GM18861 (cell line): ENCODE data around the gene CACNG4.
"Not testable (repeated sequence)": the region's sequence is repeated elsewhere in the genome, so short reads cannot be mapped to it uniquely, and the experiment has no call there.

Experiments
- ATAC-seq: cut with Tn5 transposase; IDR thresholded peaks from one replicate; pipeline ENCODE4 v1.9.1; 2021; ENCODE audit not compliant: unreplicated experiment

CACNG4 gene

DNA sequence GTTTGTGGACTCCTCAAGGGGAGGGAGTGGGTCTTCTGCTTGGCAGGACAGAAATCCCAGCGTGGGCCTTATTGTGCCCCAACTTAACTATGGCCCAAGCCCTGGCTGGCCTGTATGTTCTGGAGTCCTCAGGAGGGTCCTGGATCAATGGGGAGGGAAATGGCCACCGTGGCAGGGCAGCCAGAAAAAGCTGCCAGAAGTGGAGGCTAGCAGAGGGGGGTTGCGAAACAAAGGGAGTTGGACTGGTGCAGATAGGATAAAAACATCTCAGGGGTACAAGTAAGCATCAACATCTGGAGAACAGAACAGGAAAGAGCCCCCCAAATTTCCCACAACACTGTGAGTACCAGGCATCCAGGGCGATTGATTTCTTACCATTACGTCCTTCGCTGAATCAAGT is 76.1 kb downstream of the CACNG4 start:
- no peak for ATAC-seq

GRCh38 chr17:67041119-67041518 is 76.6 kb downstream of the CACNG4 start:
- not testable (repeated sequence) for ATAC-seq

DNA sequence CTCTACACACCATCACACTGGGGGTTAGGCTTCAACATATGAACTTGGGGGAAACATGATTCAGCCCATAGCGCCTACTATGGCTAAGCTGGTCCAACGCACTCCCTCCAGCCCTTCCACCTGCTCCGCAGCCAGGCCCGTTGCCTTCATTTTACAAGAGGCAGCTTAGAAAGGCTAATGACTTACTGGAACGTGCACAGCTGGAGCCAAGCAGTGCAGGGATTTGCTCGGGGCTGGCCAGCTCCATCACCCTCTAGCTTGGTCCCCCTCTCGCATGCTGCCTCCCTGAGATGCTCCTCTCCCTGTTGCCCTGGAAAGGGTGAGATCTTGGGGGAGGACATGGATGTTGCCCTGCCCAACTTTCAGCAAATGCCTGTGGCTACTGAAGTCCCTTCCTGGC is 77.0 kb downstream of the CACNG4 start:
- ATAC-seq, result no peak

DNA sequence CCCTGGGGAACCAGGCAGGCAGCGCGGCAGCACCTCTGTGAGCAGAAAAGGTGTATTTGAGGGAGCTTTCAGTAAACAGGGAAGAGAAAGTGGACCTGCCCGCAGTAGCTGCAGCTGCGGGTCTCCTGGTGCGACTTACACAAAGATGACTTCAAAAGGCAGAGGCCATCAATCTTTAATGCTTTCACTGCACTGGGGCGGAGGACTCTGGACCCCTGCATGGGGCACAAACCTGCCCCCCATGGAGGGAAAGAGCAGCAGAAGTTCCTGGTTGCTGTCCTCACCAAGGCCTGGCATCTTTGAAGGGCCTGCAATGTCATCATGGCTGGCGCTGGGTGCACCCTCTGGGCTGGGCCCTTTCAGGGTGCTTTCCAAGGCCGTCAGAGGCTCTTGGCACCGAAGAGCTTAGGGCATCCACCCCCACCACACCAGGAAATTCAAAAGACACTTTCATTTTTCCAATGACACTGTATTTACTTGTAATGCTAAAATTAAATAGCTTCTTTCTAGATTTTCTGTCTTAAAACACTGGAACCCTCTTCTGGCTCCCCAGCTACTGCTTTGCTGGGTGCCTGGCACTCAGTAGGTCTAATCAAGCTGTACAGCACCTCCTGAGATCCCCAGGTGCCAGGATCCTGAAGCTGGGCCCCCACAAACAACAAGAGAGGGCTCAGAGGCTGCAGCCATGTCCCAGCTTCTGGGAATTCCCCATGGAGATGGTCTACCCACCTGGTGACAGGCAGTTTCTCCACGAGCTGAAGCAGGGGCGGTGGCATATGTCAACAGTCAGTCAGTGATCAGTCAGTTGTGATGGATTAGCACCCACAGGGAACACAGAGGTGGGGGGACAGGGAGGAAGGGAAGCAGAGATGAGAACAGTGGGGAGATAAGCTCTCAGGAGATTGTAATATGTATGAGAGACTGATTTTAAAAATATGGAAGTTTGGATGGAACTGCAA is 77.7 kb downstream of the CACNG4 start:
- no peak for ATAC-seq

- ATAC-seq, result no peak
Measured at GRCh38 chr17:67043283-67043682, 78.8 kb downstream of the CACNG4 start.

DNA sequence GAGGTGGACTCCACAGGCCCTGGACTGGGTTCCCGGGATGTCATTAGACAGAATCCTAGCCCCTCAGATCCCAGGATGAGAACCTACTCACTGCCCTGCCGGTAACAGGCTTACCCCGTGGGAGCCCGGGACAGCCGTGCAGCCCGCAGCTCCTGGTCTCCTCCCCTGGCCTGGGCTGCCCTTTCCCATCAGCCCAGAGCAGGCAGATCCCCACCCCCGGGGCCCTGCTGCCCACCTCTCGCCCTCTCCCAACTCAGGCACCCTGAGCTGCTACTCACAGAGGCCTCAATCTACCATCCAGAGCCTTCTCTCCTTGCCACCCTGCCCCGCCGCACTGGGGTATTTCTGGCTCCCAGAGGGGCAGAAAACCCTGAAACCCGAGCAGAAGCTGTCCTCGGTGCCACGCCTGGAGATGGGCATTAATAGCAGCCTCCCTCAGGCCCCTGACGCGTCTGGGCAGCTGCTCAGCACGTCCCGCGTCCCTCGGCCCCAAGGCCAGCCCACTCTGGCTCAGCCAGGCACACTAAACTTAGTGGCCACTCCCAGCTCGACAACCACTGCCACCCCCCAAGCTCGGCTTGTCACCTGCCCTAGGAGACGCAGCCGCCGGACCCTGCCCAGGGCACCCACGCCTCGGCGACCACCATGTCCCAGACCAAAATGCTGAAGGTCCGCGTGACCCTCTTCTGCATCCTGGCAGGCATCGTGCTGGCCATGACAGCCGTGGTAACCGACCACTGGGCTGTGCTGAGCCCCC is 79.7 kb downstream of the CACNG4 start, which contains the start of gene CACNG1:
Gene CACNG1, plus strand, starts transcription at position 539 of the 757 bp plus-strand sequence. Its CDS starts 107 bp downstream, at position 646.
- no peak for ATAC-seq

DNA sequence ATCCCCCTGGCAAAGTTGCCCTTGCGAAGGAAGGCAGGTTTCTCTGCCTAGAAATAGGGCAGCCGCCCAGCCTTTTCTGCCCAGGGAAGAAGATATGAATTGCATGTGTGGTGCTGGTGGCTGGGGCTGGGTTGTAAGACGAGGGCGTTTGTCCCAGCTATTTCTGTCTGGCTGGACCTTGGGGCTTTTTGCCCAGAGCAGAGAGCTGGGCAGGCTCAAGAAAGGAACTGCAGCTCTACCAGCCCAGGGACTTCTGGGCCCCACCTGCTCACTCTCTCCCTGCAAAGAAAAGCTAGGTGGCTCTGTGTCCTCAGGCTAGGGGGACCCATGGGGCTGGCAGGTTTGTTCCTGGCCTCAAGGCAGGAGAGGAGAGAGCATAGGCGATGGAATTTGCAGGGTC is 80.4 kb downstream of the CACNG4 start:
- ATAC-seq, result no peak

GRCh38 chr17:67046398-67046797 is 81.9 kb downstream of the CACNG4 start:
- no peak for ATAC-seq

GRCh38 chr17:67047382-67047781 is 82.9 kb downstream of the CACNG4 start:
- no peak for ATAC-seq

DNA sequence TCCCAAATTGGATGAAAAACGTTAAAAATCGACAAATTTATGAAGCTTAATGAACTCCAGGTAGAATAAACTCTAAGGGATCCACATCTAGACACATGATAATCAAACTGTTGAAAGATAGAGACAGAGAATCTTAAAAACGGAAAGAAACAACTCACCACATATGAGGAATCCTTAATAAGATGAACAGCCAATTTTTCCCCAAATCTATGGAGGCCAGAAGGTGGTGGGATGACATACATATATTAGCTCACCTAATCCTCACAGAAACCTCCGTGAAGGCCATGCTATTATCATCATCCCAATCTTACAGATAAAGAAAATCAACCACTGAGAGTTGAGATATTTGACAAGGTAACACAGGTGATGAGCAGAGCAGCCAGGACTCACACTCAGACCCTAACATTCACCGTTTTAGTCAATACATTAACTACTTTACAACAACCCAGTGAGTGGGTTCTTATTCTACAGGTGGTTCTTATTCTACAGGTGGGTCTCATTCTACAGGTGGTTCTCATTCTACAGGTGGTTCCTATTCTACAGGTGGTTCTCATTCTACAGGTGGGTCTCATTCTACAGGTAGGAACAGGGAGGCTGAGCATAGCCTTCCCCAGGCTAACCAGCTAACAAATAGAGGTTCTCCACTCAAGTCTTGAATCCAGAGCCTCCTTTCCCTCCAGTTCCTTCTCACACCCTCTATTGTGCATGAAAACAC is 84.7 kb downstream of the CACNG4 start:
- ATAC-seq, result no peak

DNA sequence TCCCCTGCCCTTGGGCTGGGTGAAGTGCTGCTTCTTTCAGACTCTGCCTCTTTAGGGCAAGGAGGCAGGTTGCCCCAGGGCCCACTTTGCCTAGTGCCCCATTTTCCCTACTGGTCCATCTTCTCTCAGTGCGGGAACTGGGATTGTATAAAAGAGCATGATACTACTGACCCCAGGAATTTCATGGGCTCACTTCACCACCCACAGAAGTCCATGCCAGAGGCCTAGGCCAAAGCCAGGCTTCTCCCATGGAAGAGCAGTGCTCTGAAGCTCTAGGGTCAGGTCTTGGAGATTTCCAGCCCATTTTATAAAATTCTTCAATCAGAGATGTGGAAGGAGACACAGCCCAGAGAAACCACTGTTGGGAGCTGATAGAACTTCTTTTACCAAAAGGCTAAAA is 85.6 kb downstream of the CACNG4 start:
- no peak for ATAC-seq

DNA sequence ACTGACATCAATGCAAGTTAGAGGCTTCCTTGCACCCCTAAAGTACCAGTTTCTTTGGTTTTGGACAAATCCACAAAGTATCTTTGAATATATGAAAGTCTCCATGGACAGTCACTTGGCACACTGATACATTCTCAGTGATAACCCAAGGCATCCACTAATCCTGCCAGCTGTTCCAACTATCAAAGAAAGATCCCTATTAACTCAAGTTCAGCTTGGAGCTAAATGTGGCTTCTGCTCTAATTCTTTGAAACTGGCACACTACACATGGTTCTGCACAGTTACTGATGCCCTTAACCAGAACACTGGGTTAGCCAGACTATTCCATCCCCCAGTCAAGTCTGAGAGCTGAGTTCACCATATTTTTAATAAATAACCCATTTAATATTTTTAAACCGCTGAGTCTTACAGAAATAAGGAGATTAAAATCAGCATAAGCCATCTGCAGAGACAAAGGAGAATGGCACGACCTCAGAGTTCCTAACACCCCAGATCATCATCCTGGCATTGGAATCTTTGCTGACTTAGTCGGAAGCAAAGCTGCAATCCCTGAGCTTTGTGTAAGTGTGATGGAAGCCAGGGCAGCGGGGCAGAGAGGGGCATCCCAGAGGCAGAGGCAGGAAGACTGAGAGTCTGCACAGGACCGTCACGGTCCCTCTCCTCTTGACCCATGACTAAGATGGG is 86.1 kb downstream of the CACNG4 start:
- no peak for ATAC-seq

- no peak for ATAC-seq
Measured at GRCh38 chr17:67051155-67051538, 86.6 kb downstream of the CACNG4 start.

GRCh38 chr17:67051837-67052236 is 87.3 kb downstream of the CACNG4 start:
- ATAC-seq, result no peak

DNA sequence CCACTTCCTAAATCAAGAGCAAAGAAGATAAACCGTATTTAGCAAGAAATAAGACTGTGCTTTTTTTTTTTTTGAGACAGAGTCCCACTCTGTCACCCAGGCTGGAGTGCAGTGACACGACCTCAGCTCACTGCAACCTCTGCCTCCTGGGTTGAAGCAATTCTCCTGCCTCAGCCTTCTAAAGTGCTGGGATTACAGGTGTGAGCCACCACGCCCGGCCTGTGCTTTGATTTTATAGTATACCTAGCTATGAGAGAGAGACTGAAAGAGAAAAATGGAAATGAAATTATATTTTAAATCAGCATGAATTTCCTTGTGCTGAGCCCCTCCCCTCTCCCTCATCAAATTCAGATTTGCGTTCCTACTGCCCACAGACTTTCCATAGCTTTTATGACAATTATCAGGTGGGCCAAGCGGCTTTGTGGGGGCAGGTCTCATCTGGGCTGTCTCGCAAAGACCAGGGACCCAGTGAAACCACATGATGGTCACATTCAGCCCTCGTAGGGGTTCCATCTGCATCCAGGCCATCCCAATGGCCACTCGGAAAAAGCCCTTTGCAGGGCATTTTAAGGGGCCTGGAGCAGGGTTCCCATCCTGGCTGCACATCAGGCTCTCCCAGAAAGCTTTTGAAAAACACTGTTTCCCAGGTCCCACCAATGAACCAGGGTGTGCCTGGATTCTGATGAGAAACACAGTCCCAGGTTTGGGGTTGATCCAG is 88.4 kb downstream of the CACNG4 start:
- no peak for ATAC-seq

DNA sequence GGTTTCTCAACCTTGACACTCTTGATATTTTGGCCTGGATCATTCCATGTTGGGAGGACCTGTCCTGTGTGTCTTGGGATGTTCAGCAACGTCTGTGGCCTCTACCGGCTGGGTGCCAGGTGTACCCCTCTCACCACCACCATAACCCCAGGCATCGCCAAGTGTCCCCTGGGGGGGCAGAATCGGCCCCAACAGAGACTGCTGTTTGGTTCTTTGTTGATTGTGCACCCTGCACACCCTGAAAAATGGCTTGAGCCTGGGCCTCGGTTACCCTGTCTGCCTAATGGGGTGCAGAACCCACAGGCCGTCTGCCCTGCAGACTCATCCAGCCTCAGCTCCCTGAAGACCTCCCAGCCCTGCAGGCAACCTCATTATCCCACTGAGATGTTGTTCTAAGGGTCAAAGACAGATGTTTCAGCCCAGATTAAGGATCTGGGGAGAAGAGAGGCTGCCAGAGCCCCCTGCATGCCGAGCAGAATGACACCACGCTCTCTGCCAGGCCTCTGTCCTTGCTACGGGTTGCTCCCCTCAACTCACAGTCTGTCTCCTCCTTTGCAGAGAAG is 89.0 kb downstream of the CACNG4 start:
- no peak for ATAC-seq

DNA sequence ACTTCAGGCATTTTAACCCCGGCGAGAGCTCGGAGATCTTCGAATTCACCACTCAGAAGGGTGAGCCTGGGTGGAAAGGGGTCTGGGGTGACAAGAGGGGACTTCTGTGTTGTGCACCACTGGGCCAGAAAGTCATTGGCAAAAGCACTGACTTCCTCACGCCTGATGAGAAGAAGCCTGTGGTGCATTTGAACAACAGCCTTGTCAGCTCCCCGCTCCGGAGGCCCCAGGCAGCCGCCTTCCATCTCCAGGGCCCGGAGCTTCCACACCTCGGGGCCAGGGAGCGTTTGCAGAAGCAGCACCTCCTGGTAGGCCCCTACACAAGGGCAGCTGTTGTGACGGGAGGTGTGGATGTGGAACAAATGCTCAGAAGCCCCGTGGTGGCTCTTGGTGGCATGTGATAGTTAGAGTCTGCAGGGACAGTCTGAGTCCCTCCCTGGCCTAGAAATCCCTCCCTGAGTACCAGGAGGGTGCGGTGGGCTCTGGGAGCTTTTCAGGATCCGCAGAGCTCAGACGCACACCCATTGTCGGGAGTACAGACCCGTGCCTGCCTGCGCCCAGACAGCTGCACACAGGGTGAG is 89.6 kb downstream of the CACNG4 start:
- no peak for ATAC-seq

- no peak for ATAC-seq
Measured at GRCh38 chr17:67054608-67055007, 90.1 kb downstream of the CACNG4 start.

DNA sequence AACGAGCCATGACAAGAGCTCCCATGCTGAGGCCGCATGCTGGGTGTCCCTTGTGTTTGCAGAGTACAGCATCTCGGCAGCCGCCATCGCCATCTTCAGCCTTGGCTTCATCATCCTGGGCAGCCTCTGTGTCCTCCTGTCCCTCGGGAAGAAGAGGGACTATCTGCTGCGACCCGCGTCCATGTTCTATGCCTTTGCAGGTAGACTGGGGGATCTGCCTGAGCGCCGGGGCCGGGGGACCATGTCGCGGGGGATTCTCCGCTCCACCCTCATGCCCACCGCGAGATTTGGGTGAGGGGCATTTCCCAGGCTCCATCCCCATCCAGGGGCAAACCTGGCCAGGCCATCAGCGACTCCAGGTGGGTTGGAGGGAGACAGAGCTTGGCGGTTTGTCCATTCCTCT is 90.5 kb downstream of the CACNG4 start:
- ATAC-seq, result no peak
